Panc1 (cell line): ENCODE measurements around the gene ELAVL1.

Experiments used
- CTCF ChIP-seq: fragments of 450-650 bp; IDR thresholded peaks from 2 replicates; pipeline ENCODE4 v1.5.1; 2017; ENCODE audit warnings: mild to moderate bottlenecking
- POLR2AphosphoS5 ChIP-seq: IDR thresholded peaks from 2 replicates; pipeline ENCODE4 v1.6.1; 2012; ENCODE audit warnings: mild to moderate bottlenecking, low read depth, low read length, moderate library complexity
- REST ChIP-seq, 2 experiments: IDR thresholded peaks; 2 replicates each; pipeline ENCODE4 v1.6.1; 2011 to 2012; ENCODE audit warnings: low read depth in 2 of 2, control low read depth in 1 of 2, low read length in 1 of 2, mild to moderate bottlenecking in 1 of 2, moderate library complexity in 1 of 2; ENCODE audit not compliant: insufficient read depth in 1 of 2

GRCh38 chr19:8004723-8005513 lies 523 bp downstream of the ELAVL1 start:
- TF ChIP-seq CTCF: no peak
- TF ChIP-seq POLR2AphosphoS5: no peak
- TF ChIP-seq REST (IDR thresholded peaks at IDR 0.05; ENCODE audit: insufficient read depth in 1 of 2, low read depth in 2 of 2, low read length in 1 of 2): no peak
